A549 (cell line): ENCODE measurements around the gene TP53RK. TPM values are rescaled to one million over a fixed set of nuclear protein-coding genes. Genes with fewer than 3 reads are reported as not detected.

Source experiments
- ATAC-seq, 2 experiments: fragments of 200-7000 bp in 1 of 2; fragments of >200 bp in 1 of 2; cut with Nextera tagmentation in 1 of 2; cut with Tn5 transposase in 1 of 2; 3 replicates each; pipeline versions ENCODE4 v1.8.0 to v1.9.1; 2018 to 2020; ENCODE audit warnings: mild to moderate bottlenecking in 1 of 2, moderate library complexity in 1 of 2
- CTCF ChIA-PET: fragments of 300-600 bp; sonication (Branson Sonifier 250); formaldehyde crosslinking; extraction: SDS; loops from one replicate; lab custom pipeline; 2021; ENCODE audit warnings: antibody characterized with exemption, inconsistent platforms; lab: Yijun Ruan, JAX
- POLR2A ChIA-PET: fragments of 350-600 bp; formaldehyde crosslinking; extraction: SDS; loops from one replicate; lab custom pipeline; 2021; ENCODE audit warnings: antibody characterized with exemption, inconsistent platforms; lab: Yijun Ruan, JAX
- DNase-seq, 2 experiments: peaks; one replicate each; pipeline versions ENCODE4 v3.0.0 to v3.0.0-alpha.2; 2011 to 2016; ENCODE audit warnings: low read depth in 1 of 2, low spot score in 1 of 2
- FAIRE-seq: peaks from 2 replicates; lab custom pipeline; 2011; peaks lifted over from hg19 to GRCh38; lab: Jason Lieb, UNC
- H3K27ac ChIP-seq, 2 experiments: fragments of >200 bp; sonication (Bioruptor Twin); formaldehyde crosslinking; 3 replicates each; pipeline ENCODE4 v1.5.1; 2016 to 2017
- H3K4me1 ChIP-seq: fragments of >200 bp; sonication (Bioruptor Twin); formaldehyde crosslinking; 3 replicates; pipeline ENCODE4 v1.6.1; 2016
- H3K4me2 ChIP-seq: fragments of >200 bp; sonication (Bioruptor Twin); formaldehyde crosslinking; 3 replicates; pipeline ENCODE4 v1.6.1; 2016
- H3K4me3 ChIP-seq: fragments of >200 bp; sonication (Bioruptor Twin); formaldehyde crosslinking; 3 replicates; pipeline ENCODE4 v1.5.1; 2016
- H3K9me3 ChIP-seq: fragments of >200 bp; sonication (Bioruptor Twin); formaldehyde crosslinking; 3 replicates; pipeline ENCODE4 v1.6.1; 2016
- BHLHE40 ChIP-seq: IDR thresholded peaks from 2 replicates; pipeline ENCODE4 v1.6.1; 2012; ENCODE audit warnings: low read depth, low read length, inconsistent platforms
- CBX2 ChIP-seq: fragments of 200-600 bp; sonication (generic); IDR thresholded peaks from 2 replicates; pipeline ENCODE4 v1.6.1; 2016; ENCODE audit warnings: low read depth, mild to moderate bottlenecking, borderline replicate concordance
- CBX8 ChIP-seq: fragments of 200-600 bp; sonication (generic); IDR thresholded peaks from 2 replicates; pipeline ENCODE4 v1.6.1; 2016
- CHD4 ChIP-seq: fragments of 200-600 bp; sonication (generic); IDR thresholded peaks from 2 replicates; pipeline ENCODE4 v1.6.1; 2016; ENCODE audit warnings: antibody characterized with exemption, mild to moderate bottlenecking, borderline replicate concordance
- EHF ChIP-seq: fragments of 250-450 bp; sonication (Bioruptor Pico); IDR thresholded peaks from 2 replicates; pipeline ENCODE4 v1.5.0; 2020; ENCODE audit warnings: mild to moderate bottlenecking
- ELK1 ChIP-seq: fragments of 150-350 bp; IDR thresholded peaks from 2 replicates; pipeline ENCODE4 v1.6.1; 2014; ENCODE audit warnings: low read depth, mild to moderate bottlenecking, low read length
- EP300 ChIP-seq, 2 experiments: fragments of >200 bp; sonication (Bioruptor Twin); formaldehyde crosslinking; IDR thresholded peaks; 2 replicates in 1 of 2; 3 replicates in 1 of 2; pipeline ENCODE4 v1.6.1; 2016 to 2017
- FOSB ChIP-seq: fragments of 250-450 bp; sonication (Bioruptor Pico); IDR thresholded peaks from 2 replicates; pipeline ENCODE4 v1.5.0; 2020; ENCODE audit warnings: mild to moderate bottlenecking, moderate library complexity
- FOXS1 ChIP-seq: fragments of 250-450 bp; sonication (Bioruptor Pico); IDR thresholded peaks from 2 replicates; pipeline ENCODE4 v1.5.0; 2020; ENCODE audit warnings: mild to moderate bottlenecking, moderate library complexity
- GATA3 ChIP-seq: IDR thresholded peaks from 2 replicates; pipeline ENCODE4 v1.6.1; 2012; ENCODE audit warnings: borderline replicate concordance
- HOXA7 ChIP-seq: fragments of 250-450 bp; sonication (Bioruptor Pico); IDR thresholded peaks from 2 replicates; pipeline ENCODE4 v1.5.0; 2020; ENCODE audit warnings: mild to moderate bottlenecking, moderate library complexity
- HOXB13 ChIP-seq: fragments of 250-450 bp; sonication (Bioruptor Pico); IDR thresholded peaks from 2 replicates; pipeline ENCODE4 v1.5.0; 2020; ENCODE audit warnings: low read depth, mild to moderate bottlenecking, moderate library complexity
- HOXB5 ChIP-seq: fragments of 250-450 bp; sonication (Bioruptor Pico); IDR thresholded peaks from 2 replicates; pipeline ENCODE4 v1.5.0; 2020; ENCODE audit warnings: mild to moderate bottlenecking, moderate library complexity
- KDM1A ChIP-seq: fragments of 200-600 bp; sonication (generic); IDR thresholded peaks from 2 replicates; pipeline ENCODE4 v1.6.1; 2016; ENCODE audit warnings: low read depth, mild to moderate bottlenecking
- KDM5A ChIP-seq: fragments of 200-600 bp; sonication (generic); IDR thresholded peaks from 2 replicates; pipeline ENCODE4 v1.6.1; 2016; ENCODE audit warnings: antibody characterized with exemption, mild to moderate bottlenecking
- NPAS2 ChIP-seq: fragments of 250-450 bp; sonication (Bioruptor Pico); IDR thresholded peaks from 2 replicates; pipeline ENCODE4 v1.8.0; 2022; ENCODE audit warnings: mild to moderate bottlenecking, moderate library complexity, borderline replicate concordance
- POLR2A ChIP-seq: IDR thresholded peaks from 2 replicates; pipeline ENCODE4 v1.6.1; 2012; ENCODE audit warnings: mild to moderate bottlenecking, low read length
- POLR2AphosphoS2 ChIP-seq: conservative IDR thresholded peaks from 2 replicates; pipeline ENCODE4 v1.6.1; 2012; ENCODE audit warnings: low read length, improper control_type of control experiment, inconsistent platforms
- RFX5 ChIP-seq: fragments of 450-650 bp; IDR thresholded peaks from 2 replicates; pipeline ENCODE4 v1.7.1; 2014; ENCODE audit warnings: antibody characterized with exemption, mild to moderate bottlenecking, moderate library complexity
- RNF2 ChIP-seq: fragments of 200-600 bp; sonication (generic); IDR thresholded peaks from 2 replicates; pipeline ENCODE4 v1.6.1; 2016; ENCODE audit warnings: low read depth, mild to moderate bottlenecking, antibody characterized with exemption, moderate library complexity, borderline replicate concordance
- TFCP2L1 ChIP-seq: fragments of 250-450 bp; sonication (Bioruptor Pico); IDR thresholded peaks from 2 replicates; pipeline ENCODE4 v1.5.0; 2021; ENCODE audit warnings: mild to moderate bottlenecking
- TP53 ChIP-seq: fragments of 250-450 bp; sonication (Bioruptor Pico); IDR thresholded peaks from 2 replicates; pipeline ENCODE4 v1.5.0; 2021; ENCODE audit warnings: mild to moderate bottlenecking, moderate library complexity
- ZC3H11A ChIP-seq: fragments of 450-650 bp; IDR thresholded peaks from 2 replicates; pipeline ENCODE4 v1.6.1; 2014; ENCODE audit warnings: antibody characterized with exemption, mild to moderate bottlenecking
- ZFP36 ChIP-seq: fragments of 450-650 bp; IDR thresholded peaks from 2 replicates; pipeline ENCODE4 v1.6.1; 2014; ENCODE audit warnings: borderline replicate concordance; ENCODE audit not compliant: partially characterized antibody
- ZNF302 ChIP-seq: fragments of 250-450 bp; sonication (Bioruptor Pico); IDR thresholded peaks from 2 replicates; pipeline ENCODE4 v1.9.0; 2021; ENCODE audit warnings: inconsistent platforms, mild to moderate bottlenecking, moderate library complexity
- WGBS: methylation state at CpG from one replicate; pipeline ENCODE4 v1.1.6; 2017; ENCODE audit errors: missing lambda C conversion rate; 5-methylcytosine and 5-hydroxymethylcytosine counted together
- polyA plus RNA-seq, 4 experiments: library from polyadenylated mRNA; depleted of rRNA in 3 of 4; stranded (reverse); fragments of >200 nt; fragmentation: RNase III in 1 of 4; extraction: RNeasy Plus Mini Kit Qiagen cat#74134 plus additional on column Dnase treatment in 1 of 4; gene quantifications; 2 replicates in 3 of 4; 3 replicates in 1 of 4; pipeline ENCODE4 v1.2.3, GENCODE V29; 2011 to 2017
- TF ChIP-seq, protein P1 (sequence below): fragments of 200-600 bp; sonication (generic); IDR thresholded peaks from 2 replicates; pipeline ENCODE4 v1.6.1; 2016; ENCODE audit warnings: antibody characterized with exemption, mild to moderate bottlenecking, moderate library complexity
- TF ChIP-seq, protein P2 (sequence below): fragments of >200 bp; sonication (Bioruptor Twin); formaldehyde crosslinking; IDR thresholded peaks from 2 replicates; pipeline ENCODE4 v1.6.1; 2016
- TF ChIP-seq, protein P3 (sequence below): IDR thresholded peaks from 2 replicates; pipeline ENCODE4 v1.6.1; 2012
- TF ChIP-seq, protein P4 (sequence below): fragments of >200 bp; sonication (Bioruptor Twin); formaldehyde crosslinking; IDR thresholded peaks from 3 replicates; pipeline ENCODE4 v1.6.1; 2016
- TF ChIP-seq, protein P5 (sequence below): IDR thresholded peaks from 2 replicates; pipeline ENCODE4 v1.6.1; 2012

TP53RK gene
- polyA plus RNA-seq, 2 of the 4 experiments (the other 2 are of a cell fraction) = 9.8 to 11.8 TPM

DNA sequence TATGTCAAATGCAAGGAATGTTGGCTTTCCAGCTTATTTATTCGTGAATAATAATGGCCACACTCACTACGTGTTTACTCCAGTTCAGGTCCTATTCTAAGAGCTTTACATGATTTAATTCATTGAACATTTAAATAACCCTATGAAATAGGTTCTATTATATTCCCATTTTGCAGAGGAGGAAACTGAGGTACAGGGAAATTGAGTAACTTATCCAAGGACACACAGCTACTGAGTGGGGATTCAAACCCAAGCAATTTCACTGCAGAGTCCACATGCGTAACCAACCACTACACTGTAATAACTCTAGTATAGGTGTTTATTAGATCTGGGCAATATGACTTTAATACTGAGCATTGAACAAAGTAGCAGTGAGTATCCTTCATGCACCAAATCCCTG lies 25.7 kb downstream of the TP53RK start:
- DNase-seq (no peak), FAIRE-seq (no peak)
- ChIA-PET POLR2A (no interaction called here), CTCF (interaction anchor here (0.6 to 1.4 kb wide), 4 partner anchors 9 to 138 kb away, joined by 4 to 5 read pairs (median 4); no protein-coding TSS in a partner anchor)
- WGBS = 34% methylated on average over 3 of the region's 3 CpGs
- Histone ChIP-seq H3K4me2 (no peak overlapping the region), H3K27ac (no peak overlapping the region), H3K4me1 (no peaks in the 10 kb centered on the region), H3K4me3 (no peak overlapping the region), H3K9me3 (peaks cover 22% of the 10 kb centered on the region; the same call in 2 of the 3 replicates)
- TF ChIP-seq TP53 (CRISPR knock-in tag) (no peak), NPAS2 (no peak), FOSB (CRISPR knock-in tag) (no peak), RFX5 (no peak), ZC3H11A (no peak), TFCP2L1 (CRISPR knock-in tag) (no peak), EP300 (IDR thresholded peaks at IDR 0.05) (no peak), HOXB13 (CRISPR knock-in tag) (no peak), CBX2 (no peak), ELK1 (no peak), ZNF302 (CRISPR knock-in tag) (no peak), HOXA7 (CRISPR knock-in tag) (no peak), POLR2A (no peak), EHF (no peak), ZFP36 (no peak)
- TF ChIP-seq, protein P1, sequence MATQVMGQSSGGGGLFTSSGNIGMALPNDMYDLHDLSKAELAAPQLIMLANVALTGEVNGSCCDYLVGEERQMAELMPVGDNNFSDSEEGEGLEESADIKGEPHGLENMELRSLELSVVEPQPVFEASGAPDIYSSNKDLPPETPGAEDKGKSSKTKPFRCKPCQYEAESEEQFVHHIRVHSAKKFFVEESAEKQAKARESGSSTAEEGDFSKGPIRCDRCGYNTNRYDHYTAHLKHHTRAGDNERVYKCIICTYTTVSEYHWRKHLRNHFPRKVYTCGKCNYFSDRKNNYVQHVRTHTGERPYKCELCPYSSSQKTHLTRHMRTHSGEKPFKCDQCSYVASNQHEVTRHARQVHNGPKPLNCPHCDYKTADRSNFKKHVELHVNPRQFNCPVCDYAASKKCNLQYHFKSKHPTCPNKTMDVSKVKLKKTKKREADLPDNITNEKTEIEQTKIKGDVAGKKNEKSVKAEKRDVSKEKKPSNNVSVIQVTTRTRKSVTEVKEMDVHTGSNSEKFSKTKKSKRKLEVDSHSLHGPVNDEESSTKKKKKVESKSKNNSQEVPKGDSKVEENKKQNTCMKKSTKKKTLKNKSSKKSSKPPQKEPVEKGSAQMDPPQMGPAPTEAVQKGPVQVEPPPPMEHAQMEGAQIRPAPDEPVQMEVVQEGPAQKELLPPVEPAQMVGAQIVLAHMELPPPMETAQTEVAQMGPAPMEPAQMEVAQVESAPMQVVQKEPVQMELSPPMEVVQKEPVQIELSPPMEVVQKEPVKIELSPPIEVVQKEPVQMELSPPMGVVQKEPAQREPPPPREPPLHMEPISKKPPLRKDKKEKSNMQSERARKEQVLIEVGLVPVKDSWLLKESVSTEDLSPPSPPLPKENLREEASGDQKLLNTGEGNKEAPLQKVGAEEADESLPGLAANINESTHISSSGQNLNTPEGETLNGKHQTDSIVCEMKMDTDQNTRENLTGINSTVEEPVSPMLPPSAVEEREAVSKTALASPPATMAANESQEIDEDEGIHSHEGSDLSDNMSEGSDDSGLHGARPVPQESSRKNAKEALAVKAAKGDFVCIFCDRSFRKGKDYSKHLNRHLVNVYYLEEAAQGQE = no peak
- TF ChIP-seq, protein P2, sequence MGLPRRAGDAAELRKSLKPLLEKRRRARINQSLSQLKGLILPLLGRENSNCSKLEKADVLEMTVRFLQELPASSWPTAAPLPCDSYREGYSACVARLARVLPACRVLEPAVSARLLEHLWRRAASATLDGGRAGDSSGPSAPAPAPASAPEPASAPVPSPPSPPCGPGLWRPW = no peak
- TF ChIP-seq, protein P3, sequence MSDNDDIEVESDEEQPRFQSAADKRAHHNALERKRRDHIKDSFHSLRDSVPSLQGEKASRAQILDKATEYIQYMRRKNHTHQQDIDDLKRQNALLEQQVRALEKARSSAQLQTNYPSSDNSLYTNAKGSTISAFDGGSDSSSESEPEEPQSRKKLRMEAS = no peak
- TF ChIP-seq, all 56 proteins: peak for 0
- ATAC-seq = no peak

- CTCF ChIA-PET = interaction anchor here (1.1 kb wide), 1 partner anchor 19 kb away, joined by 3 read pairs; no protein-coding TSS in a partner anchor
- POLR2A ChIA-PET = no interaction called here
- FAIRE-seq (no peak), DNase-seq (no peak), ATAC-seq (no peak)
- no peak overlapping the region for H3K4me3 ChIP-seq
- H3K4me2 ChIP-seq = no peak overlapping the region
- no peak overlapping the region for H3K27ac ChIP-seq
- peaks cover 35% of the 10 kb centered on the region; the same call in 2 of the 3 replicates for H3K9me3 ChIP-seq
- WGBS = 63% methylated on average over 1 of the region's 1 CpG
- H3K4me1 ChIP-seq = no peaks in the 10 kb centered on the region
- no peak for TF ChIP-seq BHLHE40
- TF ChIP-seq TP53 (CRISPR knock-in tag) = no peak
- no peak for TF ChIP-seq POLR2AphosphoS2
- TF ChIP-seq HOXB5 = no peak
- TF ChIP-seq KDM1A = no peak
- TF ChIP-seq FOSB (CRISPR knock-in tag) = no peak
- TF ChIP-seq FOXS1 (CRISPR knock-in tag) = no peak
- no peak for TF ChIP-seq RFX5
- TF ChIP-seq, protein P4, sequence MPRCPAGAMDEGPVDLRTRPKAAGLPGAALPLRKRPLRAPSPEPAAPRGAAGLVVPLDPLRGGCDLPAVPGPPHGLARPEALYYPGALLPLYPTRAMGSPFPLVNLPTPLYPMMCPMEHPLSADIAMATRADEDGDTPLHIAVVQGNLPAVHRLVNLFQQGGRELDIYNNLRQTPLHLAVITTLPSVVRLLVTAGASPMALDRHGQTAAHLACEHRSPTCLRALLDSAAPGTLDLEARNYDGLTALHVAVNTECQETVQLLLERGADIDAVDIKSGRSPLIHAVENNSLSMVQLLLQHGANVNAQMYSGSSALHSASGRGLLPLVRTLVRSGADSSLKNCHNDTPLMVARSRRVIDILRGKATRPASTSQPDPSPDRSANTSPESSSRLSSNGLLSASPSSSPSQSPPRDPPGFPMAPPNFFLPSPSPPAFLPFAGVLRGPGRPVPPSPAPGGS = no peak
- no peak for TF ChIP-seq KDM5A
- no peak for TF ChIP-seq RNF2
- TF ChIP-seq ZC3H11A = no peak
- TF ChIP-seq CBX8 = no peak
- TF ChIP-seq ZNF302 (CRISPR knock-in tag) = no peak
- TF ChIP-seq, protein P5, sequence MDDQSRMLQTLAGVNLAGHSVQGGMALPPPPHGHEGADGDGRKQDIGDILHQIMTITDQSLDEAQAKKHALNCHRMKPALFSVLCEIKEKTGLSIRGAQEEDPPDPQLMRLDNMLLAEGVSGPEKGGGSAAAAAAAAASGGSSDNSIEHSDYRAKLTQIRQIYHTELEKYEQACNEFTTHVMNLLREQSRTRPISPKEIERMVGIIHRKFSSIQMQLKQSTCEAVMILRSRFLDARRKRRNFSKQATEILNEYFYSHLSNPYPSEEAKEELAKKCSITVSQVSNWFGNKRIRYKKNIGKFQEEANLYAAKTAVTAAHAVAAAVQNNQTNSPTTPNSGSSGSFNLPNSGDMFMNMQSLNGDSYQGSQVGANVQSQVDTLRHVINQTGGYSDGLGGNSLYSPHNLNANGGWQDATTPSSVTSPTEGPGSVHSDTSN = no peak
- no peak for TF ChIP-seq CBX2
- TF ChIP-seq GATA3 = no peak
- TF ChIP-seq, protein P2 = no peak
- TF ChIP-seq CHD4 = no peak
Observed at GRCh38 chr20:46661659-46662058, 27.6 kb downstream of the TP53RK start.
